ENCODE data around the gene PPM1L.
A peak's percentile ranks its signal among the peaks of the same experiment; 100 is the strongest.
"Not testable (repeated sequence)": the region's sequence is repeated elsewhere in the genome, so short reads cannot be mapped to it uniquely, and the experiment has no call there.

PPM1L gene

DNA sequence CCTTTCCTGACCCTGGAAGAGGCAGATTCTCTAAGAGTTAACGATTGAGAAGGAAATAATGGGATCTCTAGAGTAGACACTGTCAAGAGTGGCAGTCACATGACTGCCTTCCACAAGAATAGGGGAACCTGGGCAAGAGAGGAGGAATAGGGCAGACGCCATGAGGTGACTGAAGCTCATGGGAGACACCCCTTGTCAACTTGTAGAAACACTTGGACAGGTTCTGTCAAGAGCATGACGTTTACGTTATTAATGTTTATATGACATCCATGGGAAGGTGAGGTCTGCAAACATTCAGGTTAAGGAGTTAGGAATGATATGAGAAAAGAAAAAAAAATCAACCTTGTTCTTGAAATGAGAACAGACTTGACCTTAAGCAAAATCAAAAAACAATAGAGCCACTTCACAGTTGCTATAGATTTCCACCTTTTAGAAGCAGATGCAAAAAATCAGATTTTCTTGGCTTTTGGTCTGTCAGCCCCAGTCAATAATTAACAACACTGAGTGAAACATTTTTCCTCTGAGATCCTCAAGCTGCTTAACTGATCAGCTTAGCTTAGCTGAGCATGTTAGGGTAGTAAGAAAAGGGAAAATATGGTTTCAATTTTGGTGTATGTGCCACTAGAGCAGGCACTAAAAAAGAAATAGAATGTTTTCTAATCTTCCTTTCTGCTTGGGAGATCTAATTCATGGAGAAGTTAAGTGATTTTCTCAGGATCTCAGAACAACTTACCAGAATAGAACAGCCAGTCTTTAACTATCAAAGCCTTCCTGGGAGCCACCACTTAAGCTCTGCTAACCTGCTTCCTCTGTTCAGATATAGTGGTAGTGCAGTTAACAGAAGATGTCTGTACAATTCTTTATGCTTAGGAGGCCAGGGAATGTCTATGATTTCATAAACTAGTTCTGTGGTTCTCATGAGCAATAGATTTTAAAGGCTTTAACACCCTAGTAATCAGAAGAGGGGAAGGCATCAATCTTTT lies 232.2 kb downstream of the PPM1L start:
- DNase-seq (ENCODE audit: low spot score): no peak

GRCh38 chr3:160990446-160990845 lies 234.4 kb downstream of the PPM1L start:
- DNase-seq (ENCODE audit: low spot score): no peak

DNA sequence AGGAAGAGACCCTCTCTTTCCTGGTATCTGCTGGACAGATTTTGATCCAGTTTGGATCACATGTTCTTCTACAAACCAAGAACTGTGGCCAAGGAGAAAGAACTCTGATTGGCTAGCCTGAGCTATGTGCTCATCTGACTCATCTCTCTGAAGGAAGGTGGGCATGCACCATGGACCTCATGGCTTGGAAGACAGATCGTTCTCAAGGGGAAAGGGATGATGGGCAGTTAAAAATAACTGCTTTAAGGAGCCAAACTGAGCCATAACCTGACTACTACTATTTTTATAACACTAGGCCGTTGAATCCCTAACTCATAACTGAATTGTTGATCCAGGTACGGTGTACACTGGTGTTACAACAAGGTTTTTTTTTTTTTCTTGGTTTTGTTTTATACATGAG lies 236.7 kb downstream of the PPM1L start:
- DNase-seq (ENCODE audit: low spot score): no peak

- DNase-seq (ENCODE audit: low spot score): no peak
Observed at GRCh38 chr3:160996811-160997210, 240.8 kb downstream of the PPM1L start.

GRCh38 chr3:160998581-160998980 lies 242.6 kb downstream of the PPM1L start:
- DNase-seq (ENCODE audit: low spot score): no peak

- DNase-seq (ENCODE audit: low spot score): no peak
Observed at GRCh38 chr3:160999274-160999673, 243.2 kb downstream of the PPM1L start.

- no peak for DNase-seq (ENCODE audit: low spot score)
Observed at GRCh38 chr3:161008086-161008485, 252.1 kb downstream of the PPM1L start.

DNA sequence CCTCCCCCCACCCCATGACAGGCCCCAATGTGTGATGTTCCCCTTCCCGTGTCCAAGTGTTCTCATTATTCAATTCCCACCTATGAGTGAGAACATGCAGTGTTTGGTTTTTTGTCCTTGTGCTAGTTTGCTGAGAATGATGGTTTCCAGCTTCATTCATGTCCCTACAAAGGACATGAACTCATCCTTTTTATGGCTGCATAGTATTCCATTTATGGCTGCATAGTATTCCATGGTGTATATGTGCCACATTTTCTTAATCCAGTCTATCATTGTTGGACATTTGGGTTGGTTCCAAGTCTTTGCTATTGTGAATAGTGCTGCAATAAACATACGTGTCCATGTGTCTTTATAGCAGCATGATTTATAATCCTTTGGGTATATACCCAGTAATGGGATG lies 254.1 kb downstream of the PPM1L start:
- not testable (repeated sequence) for DNase-seq (ENCODE audit: low spot score)

- no peak for DNase-seq (ENCODE audit: low spot score)
Observed at GRCh38 chr3:161014843-161015749, 259.1 kb downstream of the PPM1L start.

DNA sequence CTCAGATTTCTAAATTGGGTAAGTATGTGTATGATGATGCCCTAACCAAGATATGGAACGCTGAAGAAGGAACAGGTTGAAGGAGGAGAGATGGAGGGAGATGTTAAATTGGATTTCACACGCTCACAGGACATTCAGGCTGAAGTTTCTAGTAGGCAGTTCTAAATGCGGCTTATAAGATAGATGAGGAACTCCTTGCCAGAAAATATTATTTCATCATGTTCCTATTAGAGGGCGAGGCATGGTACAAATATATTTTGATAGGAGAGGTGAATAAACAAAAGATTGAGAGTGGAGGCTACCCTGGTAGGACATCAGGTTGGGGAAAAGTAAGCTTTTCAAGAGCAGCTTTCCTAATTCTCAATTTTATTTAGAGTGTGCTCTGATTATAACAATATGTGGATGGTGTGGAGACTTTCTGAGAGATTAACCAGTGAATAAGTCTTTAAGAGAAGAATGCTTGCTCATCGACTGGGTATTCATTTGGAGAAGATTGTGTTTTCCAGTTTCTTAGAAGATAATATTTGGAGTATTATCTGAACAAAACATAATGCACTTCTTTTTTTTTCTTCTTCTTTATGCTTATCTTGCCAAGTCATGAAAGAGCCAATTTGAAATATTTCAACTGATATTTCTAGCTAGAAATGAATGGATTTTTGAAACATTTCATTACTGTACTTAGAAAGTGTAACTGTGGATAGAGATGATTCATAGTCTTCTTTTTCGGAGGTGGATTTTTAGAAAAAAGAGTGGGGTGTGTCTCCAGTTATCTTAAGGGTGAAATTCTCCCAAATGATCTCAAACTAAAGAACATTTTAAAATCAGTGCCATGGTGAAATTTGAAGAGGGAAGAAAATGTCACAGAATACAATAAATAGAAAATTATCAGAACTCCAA lies 260.6 kb downstream of the PPM1L start:
- DNase-seq (ENCODE audit: low spot score): no peak

DNA sequence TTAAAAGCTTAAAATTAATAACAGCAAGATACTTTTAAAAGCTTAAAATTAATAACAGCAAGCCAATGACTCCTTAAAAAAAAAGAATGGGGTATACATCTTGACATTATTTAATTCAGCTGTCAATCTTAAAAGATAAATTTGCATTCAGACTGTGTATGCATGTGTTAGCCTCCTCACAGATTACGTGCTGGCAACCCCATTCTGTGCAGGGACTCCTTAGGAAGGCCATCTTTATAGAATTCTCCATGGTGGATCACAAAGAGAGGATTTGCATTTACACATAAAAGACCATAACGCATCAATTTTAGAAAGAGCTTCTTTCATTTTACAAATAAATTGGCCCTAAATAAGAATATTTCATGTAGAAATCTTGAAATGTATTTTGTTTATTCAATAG lies 261.9 kb downstream of the PPM1L start:
- no peak for DNase-seq (ENCODE audit: low spot score)

- DNase-seq (ENCODE audit: low spot score): no peak
Observed at GRCh38 chr3:161020256-161020655, 264.2 kb downstream of the PPM1L start.

GRCh38 chr3:161025911-161026310 lies 269.9 kb downstream of the PPM1L start:
- DNase-seq (ENCODE audit: low spot score): no peak

GRCh38 chr3:161026612-161027510 lies 270.8 kb downstream of the PPM1L start:
- DNase-seq (ENCODE audit: low spot score): no peak

DNA sequence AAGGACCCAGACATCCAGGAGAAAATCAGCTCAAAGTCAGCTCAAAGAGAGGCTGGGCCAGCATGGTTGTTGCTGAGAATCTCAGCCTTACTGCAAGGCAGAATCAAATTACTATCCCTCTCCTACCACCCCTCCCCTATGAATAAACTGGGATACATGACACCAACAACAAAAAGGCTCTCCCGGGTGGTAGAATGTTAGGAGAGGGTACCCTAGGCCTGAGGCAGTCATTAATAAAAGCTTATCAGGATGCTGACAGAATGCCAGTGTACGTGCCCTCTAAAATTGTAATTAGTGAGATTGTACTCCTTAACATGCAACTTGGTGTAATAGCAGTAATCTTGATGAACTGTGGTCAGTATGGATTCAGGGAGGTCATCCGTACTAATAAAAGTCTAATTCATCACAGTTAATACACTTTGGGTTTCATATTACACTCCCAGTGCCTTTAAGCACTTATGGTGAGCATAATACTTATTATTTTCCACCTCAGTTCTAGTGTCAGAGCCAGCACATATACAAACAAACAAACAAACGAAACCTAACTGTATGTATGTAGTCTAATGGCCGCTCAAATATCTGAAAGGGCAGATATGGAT lies 272.6 kb downstream of the PPM1L start:
- DNase-seq (ENCODE audit: low spot score): no peak

- DNase-seq (ENCODE audit: low spot score): no peak
Observed at GRCh38 chr3:161031134-161031533, 275.1 kb downstream of the PPM1L start.

DNA sequence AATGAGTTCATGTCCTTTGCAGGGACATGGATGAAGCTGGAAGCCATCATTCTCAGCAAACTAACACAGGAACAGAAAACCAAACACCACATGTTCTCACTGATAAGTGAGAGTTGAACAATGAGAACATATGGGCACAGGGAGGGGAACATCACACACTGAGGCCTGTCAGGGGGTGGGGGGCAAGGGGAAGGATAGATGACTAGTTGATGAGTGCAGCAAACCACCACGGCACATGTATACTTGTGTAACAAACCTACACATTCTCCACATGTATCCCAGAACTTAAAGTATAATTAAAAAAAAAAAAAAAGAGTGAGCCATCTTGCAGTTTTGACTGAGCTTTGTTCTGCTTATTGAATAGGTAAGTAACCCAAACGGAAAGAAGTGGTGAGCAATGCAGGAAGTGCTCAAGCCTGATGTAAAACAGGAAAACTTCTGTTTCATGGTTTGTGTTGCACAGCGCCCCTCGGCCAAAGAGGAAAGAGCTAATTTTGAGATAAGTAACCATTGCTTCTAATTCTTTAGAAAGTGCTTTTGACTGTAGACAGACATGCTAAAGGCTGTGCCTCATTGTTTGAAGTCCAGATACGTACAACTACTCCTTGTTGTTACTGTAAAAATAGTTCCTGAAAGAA lies 279.0 kb downstream of the PPM1L start:
- not testable (repeated sequence) for DNase-seq (ENCODE audit: low spot score)

DNA sequence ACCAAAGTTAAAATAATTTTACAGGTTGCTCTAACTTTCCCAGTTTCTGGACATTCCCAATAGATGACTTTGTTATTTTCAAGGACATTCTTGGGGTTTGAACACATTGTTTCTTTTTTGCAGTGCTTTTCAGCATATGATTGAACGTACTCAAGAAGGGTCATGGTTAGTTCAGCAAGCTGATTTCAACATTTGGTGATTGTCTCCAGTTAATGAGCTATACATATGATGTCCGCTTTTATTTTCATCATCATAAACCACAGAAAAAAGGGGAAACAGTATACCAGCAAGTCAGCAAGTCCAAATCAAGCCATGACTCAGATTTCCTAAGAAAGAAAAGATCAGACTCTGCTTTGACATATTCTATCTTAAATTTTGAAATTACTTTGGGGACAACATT lies 279.7 kb downstream of the PPM1L start:
- DNase-seq (ENCODE audit: low spot score): no peak

- no peak for DNase-seq (ENCODE audit: low spot score)
Observed at GRCh38 chr3:161038725-161039124, 282.7 kb downstream of the PPM1L start.

GRCh38 chr3:161042023-161042501 lies 286.0 kb downstream of the PPM1L start:
- DNase-seq (ENCODE audit: low spot score): peak; percentile 44

Measured in HuH-7.5 (cell line).